Endodermal cell (in vitro differentiated cells): ENCODE data around the gene PPP1R14D. TPM values are rescaled to one million over a fixed set of nuclear protein-coding genes. Genes with fewer than 3 reads are reported as not detected.

Source experiments
- DNase-seq: peaks from one replicate; pipeline ENCODE4 v3.0.0-alpha.2; 2017
- H3K27ac ChIP-seq: 2 replicates; pipeline ENCODE4 v1.5.1; 2013; ENCODE audit warnings: mild to moderate bottlenecking, low read depth, low read length, moderate library complexity
- H3K27me3 ChIP-seq: 2 replicates; pipeline ENCODE4 v1.6.1; 2013; ENCODE audit warnings: mild to moderate bottlenecking, low read length, moderate library complexity; ENCODE audit not compliant: insufficient read depth, control insufficient read depth, poor library complexity, severe bottlenecking
- H3K36me3 ChIP-seq: 2 replicates; pipeline ENCODE4 v1.7.0; 2013; ENCODE audit warnings: mild to moderate bottlenecking, low read length, moderate library complexity; ENCODE audit not compliant: control insufficient read depth, insufficient read depth
- H3K4me1 ChIP-seq: one replicate; pipeline ENCODE4 v1.7.0; 2013; ENCODE audit warnings: low read length; ENCODE audit not compliant: control insufficient read depth, insufficient read depth
- H3K4me3 ChIP-seq: 2 replicates; pipeline ENCODE4 v1.5.1; 2013; ENCODE audit warnings: mild to moderate bottlenecking, low read length, moderate library complexity
- H3K9ac ChIP-seq: 2 replicates; pipeline ENCODE4 v1.6.1; 2013; ENCODE audit warnings: mild to moderate bottlenecking, low read length, moderate library complexity; ENCODE audit not compliant: poor library complexity, severe bottlenecking; ENCODE audit errors: extremely low read depth
- H3K9me3 ChIP-seq: 2 replicates; pipeline ENCODE4 v1.6.1; 2013; ENCODE audit warnings: mild to moderate bottlenecking, low read length, moderate library complexity; ENCODE audit not compliant: control insufficient read depth
- H3K27ac Mint-ChIP-seq: 2 replicates; pipeline ENCODE4 v1.8.0; 2020; ENCODE audit warnings: mixed read lengths
- H3K27me3 Mint-ChIP-seq: 2 replicates; pipeline ENCODE4 v1.8.0; 2021; ENCODE audit warnings: mild to moderate bottlenecking, mixed read lengths; ENCODE audit not compliant: insufficient read depth
- H3K36me3 Mint-ChIP-seq: 2 replicates; pipeline ENCODE4 v1.8.0; 2020; ENCODE audit warnings: low read depth, mixed read lengths
- H3K4me1 Mint-ChIP-seq: 2 replicates; pipeline ENCODE4 v1.8.0; 2020; ENCODE audit warnings: mixed read lengths
- H3K4me3 Mint-ChIP-seq: 2 replicates; pipeline ENCODE4 v1.8.0; 2020; ENCODE audit warnings: mild to moderate bottlenecking, moderate library complexity, mixed read lengths
- H3K9me3 Mint-ChIP-seq: 2 replicates; pipeline ENCODE4 v1.8.0; 2020; ENCODE audit warnings: mild to moderate bottlenecking, mixed read lengths
- WGBS, 2 experiments: methylation state at CpG; one replicate each; pipeline versions ENCODE4 v1.1.5 to v1.1.7; 2013; ENCODE audit warnings: missing lambda C conversion rate in 2 of 2, mixed read lengths in 1 of 2; ENCODE audit not compliant: insufficient coverage in 1 of 2, insufficient read length in 1 of 2; 5-methylcytosine and 5-hydroxymethylcytosine counted together
- total RNA-seq, 2 donors: library from RNA; stranded (reverse); fragmentation: NEBNext Ultra II Directional in 1 of 2; extraction: Animal tissue kit (Norgen Biotek cat#: 25700) in 1 of 2; gene quantifications; 2 replicates in 1 of 2; 3 replicates in 1 of 2; pipeline ENCODE4 v1.2.1, GENCODE V29; 2021
- TF ChIP-seq, protein P1 (sequence below): fragments of 200-600 bp; sonication (generic); conservative IDR thresholded peaks from 2 replicates; pipeline ENCODE4 v1.5.0; 2021; ENCODE audit warnings: antibody characterized with exemption, mild to moderate bottlenecking

Gene PPP1R14D
- total RNA-seq, 2 donors from 2014 or later: not detected

DNA sequence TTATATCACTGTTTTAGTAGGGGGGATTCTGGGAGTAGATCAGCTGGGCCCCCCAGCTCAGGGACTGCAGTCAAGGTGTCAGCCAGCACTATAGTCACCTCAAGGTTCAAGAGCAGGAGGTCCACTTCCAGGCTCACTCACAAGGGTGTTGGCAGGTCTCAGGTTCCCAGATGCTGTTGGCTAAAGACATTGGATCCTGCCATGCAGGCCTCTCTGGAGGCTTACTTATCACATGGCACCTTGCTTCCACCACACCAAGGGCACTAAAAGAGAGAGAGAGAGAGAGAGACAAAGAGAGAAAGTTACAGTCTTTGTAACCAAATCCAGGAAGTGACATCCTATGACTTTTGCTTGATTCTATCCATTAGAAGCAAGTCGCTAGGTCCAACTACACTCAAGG, 7.5 kb upstream of the PPP1R14D start:
- H3K4me3 Mint-ChIP-seq: no peak overlapping the region
- H3K27ac ChIP-seq: no peak overlapping the region
- H3K4me3 ChIP-seq: no peak overlapping the region
- TF ChIP-seq, protein P1, sequence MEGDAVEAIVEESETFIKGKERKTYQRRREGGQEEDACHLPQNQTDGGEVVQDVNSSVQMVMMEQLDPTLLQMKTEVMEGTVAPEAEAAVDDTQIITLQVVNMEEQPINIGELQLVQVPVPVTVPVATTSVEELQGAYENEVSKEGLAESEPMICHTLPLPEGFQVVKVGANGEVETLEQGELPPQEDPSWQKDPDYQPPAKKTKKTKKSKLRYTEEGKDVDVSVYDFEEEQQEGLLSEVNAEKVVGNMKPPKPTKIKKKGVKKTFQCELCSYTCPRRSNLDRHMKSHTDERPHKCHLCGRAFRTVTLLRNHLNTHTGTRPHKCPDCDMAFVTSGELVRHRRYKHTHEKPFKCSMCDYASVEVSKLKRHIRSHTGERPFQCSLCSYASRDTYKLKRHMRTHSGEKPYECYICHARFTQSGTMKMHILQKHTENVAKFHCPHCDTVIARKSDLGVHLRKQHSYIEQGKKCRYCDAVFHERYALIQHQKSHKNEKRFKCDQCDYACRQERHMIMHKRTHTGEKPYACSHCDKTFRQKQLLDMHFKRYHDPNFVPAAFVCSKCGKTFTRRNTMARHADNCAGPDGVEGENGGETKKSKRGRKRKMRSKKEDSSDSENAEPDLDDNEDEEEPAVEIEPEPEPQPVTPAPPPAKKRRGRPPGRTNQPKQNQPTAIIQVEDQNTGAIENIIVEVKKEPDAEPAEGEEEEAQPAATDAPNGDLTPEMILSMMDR: no peak
- no peaks in the 10 kb centered on the region for H3K27me3 ChIP-seq
- no peak overlapping the region for H3K9ac ChIP-seq
- peaks cover 7% of the 10 kb centered on the region for H3K36me3 Mint-ChIP-seq
- H3K9me3 ChIP-seq: no peaks in the 10 kb centered on the region
- H3K27me3 Mint-ChIP-seq: no peaks in the 10 kb centered on the region
- DNase-seq: no peak
- H3K9me3 Mint-ChIP-seq: no peaks in the 10 kb centered on the region
- 91 to 100% methylated on average over 1 of the region's 1 CpG for WGBS, 2 experiments
- no peaks in the 10 kb centered on the region for H3K36me3 ChIP-seq
- H3K4me1 Mint-ChIP-seq: peaks cover 4% of the 10 kb centered on the region
- H3K4me1 ChIP-seq: no peaks in the 10 kb centered on the region
- H3K27ac Mint-ChIP-seq: no peak overlapping the region

GRCh38 chr15:40832903-40833302, 4.4 kb upstream of the PPP1R14D start:
- Histone ChIP-seq H3K27ac (no peak overlapping the region), H3K36me3 (no peaks in the 10 kb centered on the region), H3K9ac (no peak overlapping the region), H3K27me3 (no peaks in the 10 kb centered on the region), H3K4me1 (no peaks in the 10 kb centered on the region), H3K9me3 (no peaks in the 10 kb centered on the region), H3K4me3 (no peak overlapping the region)
- TF ChIP-seq, protein P1: no peak
- Mint-ChIP-seq H3K27ac (no peak overlapping the region), H3K9me3 (no peaks in the 10 kb centered on the region), H3K4me3 (no peak overlapping the region), H3K4me1 (peaks cover 5% of the 10 kb centered on the region), H3K36me3 (peaks cover 4% of the 10 kb centered on the region), H3K27me3 (no peaks in the 10 kb centered on the region)
- DNase-seq: no peak

DNA sequence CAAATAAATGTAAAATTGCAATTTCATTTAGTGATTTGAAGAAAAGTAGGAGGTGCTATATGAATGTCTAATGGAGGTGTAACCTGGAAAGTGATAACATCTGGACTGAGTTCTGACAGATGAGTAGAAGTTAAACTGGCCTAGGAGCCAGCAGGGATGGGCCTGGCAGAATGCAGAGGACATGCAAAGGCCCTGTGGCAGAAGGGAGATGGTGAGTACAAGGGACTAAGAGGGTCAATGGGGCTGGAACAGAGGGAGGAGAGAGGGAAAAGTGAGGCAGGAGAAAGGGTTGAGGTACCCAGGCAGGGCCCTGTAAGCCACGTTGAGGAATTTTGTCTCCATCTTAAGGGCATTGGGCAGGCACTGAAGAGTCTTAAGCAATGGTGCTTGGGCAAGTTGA, 3.4 kb upstream of the PPP1R14D start:
- H3K27me3 Mint-ChIP-seq: no peaks in the 10 kb centered on the region
- WGBS, 2 experiments: 75 to 88% methylated on average over 1 of the region's 1 CpG
- no peak overlapping the region for H3K4me3 Mint-ChIP-seq
- H3K9ac ChIP-seq: no peak overlapping the region
- H3K36me3 Mint-ChIP-seq: peaks cover 4% of the 10 kb centered on the region
- H3K9me3 Mint-ChIP-seq: no peaks in the 10 kb centered on the region
- no peaks in the 10 kb centered on the region for H3K9me3 ChIP-seq
- H3K27ac ChIP-seq: no peak overlapping the region
- H3K27ac Mint-ChIP-seq: no peak overlapping the region
- TF ChIP-seq, protein P1: no peak
- H3K4me3 ChIP-seq: no peak overlapping the region
- no peak for DNase-seq
- H3K27me3 ChIP-seq: no peaks in the 10 kb centered on the region
- H3K4me1 Mint-ChIP-seq: peaks cover 5% of the 10 kb centered on the region
- no peaks in the 10 kb centered on the region for H3K36me3 ChIP-seq
- H3K4me1 ChIP-seq: no peaks in the 10 kb centered on the region
